Neural cell (in vitro differentiated cells): ENCODE results near the gene UTP20.

Experiments
- CTCF ChIP-seq: fragments of 450-650 bp; IDR thresholded peaks from 2 replicates; pipeline ENCODE4 v1.5.1; 2014; ENCODE audit warnings: antibody characterized with exemption, mild to moderate bottlenecking, moderate library complexity; ENCODE audit not compliant: poor library complexity, severe bottlenecking
- EP300 ChIP-seq: fragments of 450-650 bp; conservative IDR thresholded peaks from 2 replicates; pipeline ENCODE4 v1.6.1; 2014; ENCODE audit warnings: antibody characterized with exemption, mild to moderate bottlenecking, moderate library complexity; ENCODE audit not compliant: poor library complexity, severe bottlenecking
- EZH2 ChIP-seq: fragments of 200-600, 300-800 bp; shearing (Covaris generic), sonication (generic); IDR thresholded peaks from 2 replicates; pipeline ENCODE4 v1.6.1; 2014; ENCODE audit warnings: antibody characterized with exemption, low read length, borderline replicate concordance, mild to moderate bottlenecking; ENCODE audit not compliant: insufficient read depth, poor library complexity, severe bottlenecking
- MXI1 ChIP-seq: fragments of 450-650 bp; conservative IDR thresholded peaks from 2 replicates; pipeline ENCODE4 v1.6.1; 2014; ENCODE audit warnings: antibody characterized with exemption, mild to moderate bottlenecking; ENCODE audit not compliant: poor library complexity, severe bottlenecking
- POLR2AphosphoS5 ChIP-seq: IDR thresholded peaks from 2 replicates; pipeline ENCODE4 v1.6.1; 2012
- RAD21 ChIP-seq: fragments of 450-650 bp; conservative IDR thresholded peaks from 2 replicates; pipeline ENCODE4 v1.6.1; 2014; ENCODE audit warnings: antibody characterized with exemption, mild to moderate bottlenecking, moderate library complexity
- REST ChIP-seq: IDR thresholded peaks from 2 replicates; pipeline ENCODE4 v1.6.1; 2012; ENCODE audit warnings: borderline replicate concordance
- SMC3 ChIP-seq: fragments of 450-650 bp; conservative IDR thresholded peaks from 2 replicates; pipeline ENCODE4 v1.6.1; 2014; ENCODE audit warnings: antibody characterized with exemption, mild to moderate bottlenecking, moderate library complexity; ENCODE audit not compliant: poor library complexity
- TAF1 ChIP-seq: IDR thresholded peaks from 2 replicates; pipeline ENCODE4 v1.6.1; 2012; ENCODE audit warnings: low read depth

GRCh38 chr12:101299346-101299745 is 19.4 kb downstream of the UTP20 start:
- TF ChIP-seq RAD21 (no peak), EZH2 (no peak), CTCF (no peak), POLR2AphosphoS5 (no peak), REST (no peak), TAF1 (no peak), MXI1 (no peak), EP300 (no peak), SMC3 (no peak)
